AML-193 (cell line): ENCODE measurements around the gene SCN8A.
A peak's percentile ranks its signal among the peaks of the same experiment; 100 is the strongest.

ENCODE experiments used
- DNase-seq, 2 experiments: peaks; one replicate each; lab custom pipeline; 2025; lab: John Stamatoyannopoulos, UW

Gene SCN8A

DNA sequence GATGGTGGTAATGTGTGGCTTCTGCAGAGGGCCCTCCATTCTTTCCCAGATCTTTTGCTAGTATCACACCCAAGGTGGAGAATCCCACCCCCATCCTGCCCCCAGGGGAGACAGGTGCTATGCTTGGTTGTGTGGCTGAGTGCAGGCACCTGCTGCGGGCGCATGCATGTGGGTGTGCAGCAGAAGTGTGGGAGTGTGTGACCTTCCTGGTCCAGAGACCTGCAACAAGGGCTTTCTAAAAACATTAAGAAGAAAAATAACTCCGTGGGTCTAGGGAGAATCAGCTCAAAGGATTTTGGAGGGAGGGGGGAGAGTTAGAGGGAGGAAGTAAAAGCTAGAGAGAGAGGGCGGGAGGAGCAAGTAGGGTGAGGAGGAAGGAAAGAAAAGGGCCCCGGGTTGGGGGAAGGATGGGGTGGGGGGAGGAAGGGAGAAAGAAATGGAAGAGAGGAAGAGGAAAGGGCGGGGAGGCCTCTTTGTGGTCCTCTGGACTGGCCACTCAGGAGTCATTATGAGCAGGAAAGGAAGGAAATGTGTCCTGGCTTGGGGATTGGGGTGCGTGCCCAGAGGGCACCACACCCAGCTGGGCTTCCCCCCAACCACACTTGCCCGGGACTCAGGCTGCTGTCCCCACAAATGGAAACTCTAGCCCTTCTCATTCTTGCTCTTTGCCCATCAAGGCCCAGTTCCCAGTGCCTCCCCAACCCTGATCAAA lies 260.5 kb downstream of the SCN8A start:
- peak; percentile 44 to 58 for DNase-seq

DNA sequence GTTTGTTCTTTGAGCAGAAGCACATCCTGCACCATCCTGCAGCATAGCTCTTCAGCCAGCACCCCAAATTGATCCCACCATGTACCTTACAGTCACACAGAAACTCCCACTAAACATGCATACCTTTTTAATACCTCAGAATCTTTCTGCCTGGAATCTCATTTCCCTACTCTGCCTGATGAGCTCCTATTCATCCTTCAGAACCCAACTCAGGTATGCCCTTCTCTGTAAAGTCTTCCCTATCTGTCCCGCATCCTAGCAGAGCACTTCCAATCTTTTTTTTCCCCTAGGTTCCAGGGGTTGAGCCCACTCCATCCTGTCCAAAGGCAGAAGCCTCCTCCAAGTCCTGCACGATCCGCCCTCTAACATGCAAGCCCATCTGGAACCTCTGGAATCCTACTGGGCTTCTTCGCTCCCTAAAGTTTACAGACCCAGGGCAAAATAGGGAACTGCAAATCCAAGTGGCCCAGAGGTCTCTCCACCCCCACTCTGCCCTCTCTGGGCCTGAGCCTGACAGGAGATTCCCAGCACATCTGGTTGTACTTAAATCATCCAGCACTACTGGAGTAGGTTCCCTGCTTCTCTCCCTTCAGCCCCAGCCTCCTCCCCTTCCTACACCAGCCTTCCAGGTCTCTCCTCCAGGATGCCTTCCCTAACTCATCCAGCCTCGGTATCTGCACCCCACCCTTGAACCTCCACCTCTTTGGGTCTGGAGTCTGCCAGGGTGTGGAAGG lies 261.5 kb downstream of the SCN8A start:
- no peak for DNase-seq

DNA sequence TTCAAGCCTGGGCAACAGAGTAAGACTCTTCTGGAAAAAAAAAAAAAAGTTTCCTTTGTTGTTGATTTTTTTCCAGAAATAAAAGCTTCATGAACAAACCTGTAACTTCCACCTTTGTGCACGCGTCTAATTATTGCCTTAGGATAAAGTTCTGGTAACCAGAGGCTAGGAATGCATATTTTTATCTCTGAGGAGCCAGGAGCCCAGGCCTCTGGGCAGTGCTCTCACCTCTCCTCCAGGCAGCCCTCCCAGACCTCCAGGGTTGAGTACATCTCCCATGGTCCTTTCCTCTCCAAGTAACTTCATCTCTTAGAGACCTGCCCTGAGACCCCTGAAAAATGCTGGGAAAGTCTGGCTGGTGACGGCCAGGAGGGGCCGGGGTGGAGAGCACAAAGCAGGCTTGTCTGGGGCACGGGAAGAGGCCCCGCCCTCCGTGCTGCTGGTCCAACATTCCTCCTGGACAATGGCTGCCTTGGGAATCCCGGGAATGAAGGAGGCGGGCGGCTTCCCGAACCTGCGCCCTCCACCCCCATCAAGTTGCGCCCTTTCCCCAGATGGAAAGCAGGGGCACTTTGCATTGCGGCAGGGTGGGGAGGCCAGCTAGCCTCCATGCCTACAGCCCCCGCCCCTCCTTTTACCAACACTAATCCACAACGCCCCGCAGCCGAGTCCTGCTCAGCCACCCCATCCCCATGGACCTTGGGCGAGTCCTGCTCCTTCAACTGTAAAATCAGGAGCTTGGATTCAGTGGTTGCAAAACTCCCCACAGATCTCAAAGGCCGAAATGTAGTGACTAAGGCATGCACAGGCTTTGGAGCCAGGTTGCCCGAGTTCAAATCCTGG lies 264.8 kb downstream of the SCN8A start:
- no peak for DNase-seq

DNA sequence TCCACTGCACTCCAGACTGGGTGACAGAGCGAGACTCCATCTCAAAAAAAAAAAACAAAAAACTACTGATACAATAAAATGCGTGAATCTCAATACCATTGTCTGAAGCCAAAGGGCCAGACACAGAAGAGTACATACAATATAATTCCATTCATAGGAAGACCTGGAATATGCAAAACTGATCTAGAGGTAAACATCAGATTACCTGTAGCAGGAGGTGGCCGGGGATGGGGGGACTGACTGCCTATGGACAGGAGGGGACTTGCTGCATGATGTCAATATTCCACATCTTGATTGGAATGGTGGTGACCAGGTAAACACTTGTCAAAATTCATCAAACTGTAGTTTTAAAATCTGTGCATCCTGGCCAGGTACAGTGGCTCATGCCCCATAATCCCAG lies 270.0 kb downstream of the SCN8A start:
- DNase-seq: no peak
